GM18526 (cell line): Measurements from ENCODE around the gene SPCS1.

ENCODE experiments used
- POLR2A ChIP-seq: IDR thresholded peaks from 3 replicates; pipeline ENCODE4 v1.6.1; 2011; ENCODE audit not compliant: insufficient read length; ENCODE audit errors: extremely low read depth

Gene SPCS1

GRCh38 chr3:52705688-52706686, at the start of gene SPCS1, which contains the start of gene GLT8D1:
TSS of gene SPCS1 (plus strand) at chr3:52706106. CDS start at chr3:52706247, 141 bp downstream.
TSS of gene GLT8D1 (minus strand) at chr3:52705791. CDS start at chr3:52700460, 5,331 bp downstream.
- peak; percentile 85 for TF ChIP-seq POLR2A

GRCh38 chr3:52660046-52660445, 45.9 kb upstream of the SPCS1 start:
- TF ChIP-seq POLR2A: no peak

- no peak for TF ChIP-seq POLR2A
Observed at GRCh38 chr3:52663098-52663497, 42.8 kb upstream of the SPCS1 start.

- no peak for TF ChIP-seq POLR2A
Observed at GRCh38 chr3:52670621-52671521, 35.0 kb upstream of the SPCS1 start.

GRCh38 chr3:52671676-52672075, 34.2 kb upstream of the SPCS1 start:
- TF ChIP-seq POLR2A: no peak

- no peak for TF ChIP-seq POLR2A
Observed at GRCh38 chr3:52678265-52679198, 27.4 kb upstream of the SPCS1 start.

- TF ChIP-seq POLR2A: no peak
Observed at GRCh38 chr3:52679199-52679538, 26.7 kb upstream of the SPCS1 start.

GRCh38 chr3:52679811-52680210, 26.1 kb upstream of the SPCS1 start:
- no peak for TF ChIP-seq POLR2A

- TF ChIP-seq POLR2A: no peak
Observed at GRCh38 chr3:52681596-52681995, 24.3 kb upstream of the SPCS1 start.

GRCh38 chr3:52682016-52682415, 23.9 kb upstream of the SPCS1 start:
- no peak for TF ChIP-seq POLR2A

- TF ChIP-seq POLR2A: no peak
Observed at GRCh38 chr3:52683611-52684010, 22.3 kb upstream of the SPCS1 start.

GRCh38 chr3:52684184-52684583, 21.7 kb upstream of the SPCS1 start:
- TF ChIP-seq POLR2A: no peak

GRCh38 chr3:52685285-52685708, 20.6 kb upstream of the SPCS1 start:
- TF ChIP-seq POLR2A: no peak

GRCh38 chr3:52685709-52686691, 19.9 kb upstream of the SPCS1 start, which contains the start of the genes GNL3 and PBRM1:
TSS of gene GNL3 (plus strand) at chr3:52686032. CDS start at chr3:52686093, 61 bp downstream.
TSS of gene PBRM1 (minus strand) at chr3:52685913.
- peak; percentile 90 for TF ChIP-seq POLR2A

- no peak for TF ChIP-seq POLR2A
Observed at GRCh38 chr3:52688266-52688665, 17.6 kb upstream of the SPCS1 start.
